DND-41 (cell line): ENCODE data around the gene SIRPA.

ENCODE experiments used
- CTCF ChIP-seq: IDR thresholded peaks from 2 replicates; pipeline ENCODE4 v1.5.1; 2012; ENCODE audit warnings: borderline replicate concordance, low read length, moderate library complexity, mild to moderate bottlenecking; ENCODE audit not compliant: poor library complexity, severe bottlenecking; ENCODE audit errors: extremely low read depth
- EZH2 ChIP-seq: IDR thresholded peaks from 3 replicates; pipeline ENCODE4 v1.6.1; 2012; ENCODE audit warnings: borderline replicate concordance, low read depth, mild to moderate bottlenecking, moderate library complexity, low read length, inconsistent platforms; ENCODE audit not compliant: severe bottlenecking

- no peak for TF ChIP-seq CTCF
- no peak for TF ChIP-seq EZH2
Observed at GRCh38 chr20:1945134-1945618, 50.0 kb downstream of the SIRPA start.
